ENCODE data around the gene RNF144A.
A peak's percentile ranks its signal among the peaks of the same experiment; 100 is the strongest.
"Not testable (repeated sequence)": the region's sequence is repeated elsewhere in the genome, so short reads cannot be mapped to it uniquely, and the experiment has no call there.

Gene RNF144A

DNA sequence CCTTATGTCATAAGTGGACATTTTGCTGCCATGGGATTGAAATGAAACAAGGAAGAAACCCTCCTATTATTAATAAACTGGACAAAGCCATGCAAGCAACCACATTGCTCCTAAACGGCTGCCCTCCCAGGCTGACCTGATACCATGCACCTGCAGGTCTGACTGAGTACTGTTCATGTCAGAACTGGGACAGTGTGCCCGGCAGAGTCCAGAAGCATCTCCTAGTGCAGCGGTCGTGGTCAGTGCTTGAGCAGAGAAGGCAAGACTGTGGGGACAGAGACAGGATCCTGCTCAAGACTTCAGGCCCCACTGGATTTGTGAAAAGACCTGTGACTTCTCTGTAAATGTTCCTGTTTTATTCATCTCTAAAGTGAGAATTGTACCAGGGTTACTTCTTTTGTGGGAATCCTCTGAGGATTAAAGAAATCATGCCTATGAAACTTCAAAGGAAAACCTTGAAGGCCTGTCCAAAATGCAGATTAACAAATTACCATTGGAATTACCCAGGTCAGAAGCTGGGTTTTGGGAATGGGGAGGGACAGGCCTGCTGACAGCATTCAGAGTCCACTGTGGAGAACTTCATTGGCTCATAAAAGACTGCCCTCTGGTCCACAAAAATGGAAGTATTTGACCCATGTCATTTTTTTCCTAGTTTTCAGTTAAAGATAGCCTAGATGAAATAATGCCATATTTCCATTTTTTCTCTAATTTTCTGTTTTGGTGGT lies 13.9 kb downstream of the RNF144A start:
- no peak for DNase-seq

GRCh38 chr2:6931753-6932152 lies 14.5 kb downstream of the RNF144A start:
- DNase-seq = no peak

DNA sequence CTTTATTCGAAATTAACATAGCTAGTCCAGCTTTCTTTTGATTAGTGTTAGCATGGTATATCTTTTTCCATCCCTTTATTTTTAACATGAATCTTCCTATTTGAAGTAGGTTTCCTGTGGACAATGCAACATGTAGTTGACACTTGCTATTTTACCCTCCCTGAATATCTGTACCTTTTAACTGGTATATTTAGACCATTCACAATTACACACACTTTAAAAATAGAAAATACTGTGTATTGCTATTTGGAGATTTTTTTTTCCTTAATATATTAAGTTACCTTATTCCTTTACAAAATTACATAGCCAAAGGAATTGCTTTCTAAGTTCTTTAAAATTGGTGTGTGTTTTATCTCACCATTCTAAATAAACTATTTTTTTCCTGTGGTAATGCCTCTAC lies 15.0 kb downstream of the RNF144A start:
- DNase-seq = no peak

GRCh38 chr2:6932828-6933227 lies 15.6 kb downstream of the RNF144A start:
- DNase-seq = no peak

- DNase-seq = no peak
Observed at GRCh38 chr2:6933911-6934310, 16.7 kb downstream of the RNF144A start.

- DNase-seq = no peak
Observed at GRCh38 chr2:6934345-6934744, 17.1 kb downstream of the RNF144A start.

DNA sequence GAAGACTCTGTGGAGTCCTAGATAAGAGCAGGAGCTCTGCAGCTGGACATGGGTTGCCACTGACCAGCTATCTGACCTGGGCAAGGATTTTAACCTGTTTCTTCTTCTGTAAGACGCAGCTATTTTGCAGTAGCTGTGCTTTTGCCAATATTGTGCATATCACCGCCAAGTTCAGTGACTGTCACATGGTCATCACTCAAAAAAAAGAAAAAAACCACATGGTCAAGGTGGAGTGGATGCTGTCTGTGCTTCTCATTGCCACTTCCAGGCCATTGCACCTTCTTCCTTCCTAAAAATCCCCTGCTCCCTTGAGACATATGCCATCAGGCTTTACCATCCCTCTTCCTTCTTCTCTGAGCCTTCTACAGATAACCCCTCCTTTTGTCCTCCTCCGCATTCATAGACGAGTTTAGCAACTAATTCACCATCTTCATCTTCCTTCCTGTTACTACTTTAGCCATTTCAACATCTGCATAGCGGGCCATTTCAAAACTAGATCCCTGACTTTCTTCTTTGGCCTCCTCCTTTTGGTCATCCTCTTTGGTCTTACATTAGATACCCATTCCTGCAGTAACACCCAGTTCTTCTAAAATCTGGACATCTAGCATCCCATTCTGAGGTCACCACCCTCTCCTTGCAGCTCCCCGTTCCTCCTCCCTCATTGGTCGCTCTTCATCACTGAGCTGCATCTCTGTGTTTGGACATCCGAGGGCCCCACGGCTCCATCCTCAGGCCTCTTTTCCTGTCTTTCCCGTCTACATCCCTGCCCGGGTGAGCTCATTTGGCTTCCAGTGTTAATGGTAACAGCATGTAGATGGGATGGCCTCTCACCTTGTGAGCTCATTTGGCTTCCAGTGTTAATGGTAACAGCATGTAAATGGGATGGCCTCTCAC lies 17.8 kb downstream of the RNF144A start:
- peak; percentile 49 for DNase-seq

- not testable (repeated sequence) for DNase-seq
Observed at GRCh38 chr2:6935652-6936020, 18.4 kb downstream of the RNF144A start.

- no peak for DNase-seq
Observed at GRCh38 chr2:6937157-6937556, 19.9 kb downstream of the RNF144A start.

GRCh38 chr2:6937582-6937981 lies 20.4 kb downstream of the RNF144A start:
- no peak for DNase-seq

DNA sequence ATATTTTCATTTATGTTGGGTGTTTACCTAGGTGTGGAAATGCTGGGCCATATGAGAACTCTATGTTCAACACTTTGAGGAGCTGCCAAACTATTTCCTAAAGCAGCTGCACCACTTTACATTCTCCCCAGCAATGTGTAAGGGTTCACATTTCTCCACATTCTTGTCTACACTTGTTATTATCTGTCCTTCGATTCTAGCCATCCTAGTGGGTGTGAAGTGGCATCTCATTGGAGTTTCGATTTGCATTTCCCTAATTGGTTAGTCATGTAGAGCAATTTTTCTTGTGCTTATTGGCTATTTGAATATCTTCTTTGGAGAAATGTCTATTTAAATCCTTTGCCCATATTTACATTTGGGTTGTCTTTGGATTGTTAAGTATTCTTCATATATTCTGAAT lies 21.9 kb downstream of the RNF144A start:
- DNase-seq = no peak

- DNase-seq = no peak
Observed at GRCh38 chr2:6940820-6941219, 23.6 kb downstream of the RNF144A start.

DNA sequence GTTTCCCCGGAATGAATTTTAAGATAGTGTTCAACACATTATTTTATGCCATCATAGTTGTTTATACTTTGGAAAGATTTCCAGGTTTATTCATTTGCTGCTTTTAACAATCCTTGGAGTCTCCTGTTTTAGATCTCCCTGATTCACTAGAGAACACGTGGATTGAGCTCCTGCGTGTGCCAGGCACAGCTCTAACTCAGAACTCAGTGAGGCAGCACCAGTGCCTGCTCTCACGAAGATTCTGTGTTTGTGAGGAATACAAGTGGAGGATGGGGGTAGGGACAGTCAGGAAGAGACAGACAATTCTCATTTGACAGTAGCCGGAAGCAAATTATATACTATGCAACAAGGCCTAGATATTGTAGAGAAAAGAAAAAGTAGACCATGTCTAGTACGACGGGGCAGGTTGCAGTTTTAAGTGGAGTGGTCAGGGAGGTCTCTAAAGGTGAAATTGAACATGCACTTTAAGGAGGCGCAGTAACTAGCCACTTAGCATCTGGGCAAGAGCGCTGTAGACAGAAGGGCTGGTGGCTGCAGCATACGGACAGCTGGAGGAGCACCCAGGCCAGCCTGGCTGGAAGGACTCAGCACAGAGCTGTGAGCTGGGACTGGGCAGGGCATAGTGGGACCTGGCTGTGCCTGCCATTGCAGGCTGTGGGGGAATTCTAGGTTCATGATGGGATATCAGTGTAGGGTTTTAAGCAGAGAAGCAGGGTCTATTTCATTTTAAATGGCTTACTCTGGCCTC lies 24.3 kb downstream of the RNF144A start:
- no peak for DNase-seq

GRCh38 chr2:6942848-6943247 lies 25.6 kb downstream of the RNF144A start:
- DNase-seq = no peak

DNA sequence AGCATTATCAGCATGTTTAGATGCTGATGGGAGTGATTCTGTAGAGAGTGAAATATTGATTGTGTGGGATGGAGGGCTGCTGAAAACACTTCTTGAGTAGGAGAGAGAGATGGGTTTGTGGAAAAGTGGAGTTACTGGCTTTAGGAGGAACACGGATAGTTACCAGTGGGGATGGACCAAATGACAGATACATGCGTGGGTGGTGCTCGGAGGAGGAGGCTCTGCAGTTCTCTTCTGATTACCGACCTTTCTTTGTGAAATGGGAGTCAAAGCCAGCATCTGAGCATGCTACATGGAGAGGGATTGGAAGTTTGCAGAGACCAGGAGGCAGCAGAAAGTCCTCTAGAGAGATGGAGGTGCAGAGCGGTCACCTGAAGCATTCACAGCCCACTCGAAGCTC lies 26.3 kb downstream of the RNF144A start:
- DNase-seq = no peak

- no peak for DNase-seq
Observed at GRCh38 chr2:6943971-6944370, 26.8 kb downstream of the RNF144A start.

- DNase-seq = no peak
Observed at GRCh38 chr2:6944555-6944954, 27.3 kb downstream of the RNF144A start.

- DNase-seq = no peak
Observed at GRCh38 chr2:6945087-6945813, 28.0 kb downstream of the RNF144A start.

GRCh38 chr2:6945821-6946220 lies 28.6 kb downstream of the RNF144A start:
- DNase-seq = no peak

DNA sequence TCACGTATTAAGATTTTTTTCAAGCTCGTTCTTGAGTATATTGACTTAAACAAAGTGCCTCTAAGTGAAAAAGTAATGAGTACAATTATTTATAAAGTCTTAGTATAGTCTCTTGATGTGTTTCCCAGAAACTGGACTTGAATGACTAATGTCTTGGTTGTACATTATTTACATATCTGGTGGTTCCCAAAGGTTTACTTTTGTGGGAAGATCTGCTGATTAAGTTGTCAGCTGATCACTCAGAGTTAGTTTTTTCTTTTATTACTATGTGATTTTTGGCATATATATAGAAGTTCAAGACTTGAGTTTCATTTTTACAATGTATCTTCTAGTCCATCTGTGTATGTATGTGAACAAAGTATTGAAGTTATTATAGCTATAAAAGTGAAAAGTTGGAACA lies 29.5 kb downstream of the RNF144A start:
- no peak for DNase-seq

- no peak for DNase-seq
Observed at GRCh38 chr2:6947929-6948676, 30.9 kb downstream of the RNF144A start.

- no peak for DNase-seq
Observed at GRCh38 chr2:6948677-6949351, 31.6 kb downstream of the RNF144A start.

Data from hematopoietic multipotent progenitor cell treated with erythropoietin and hydrocortisone succinate and interleukin-3 and kit ligand, for 6 days (in vitro differentiated cells).